HepG2 (cell line): ENCODE measurements around the gene SMLR1. TPM values are rescaled to one million over a fixed set of nuclear protein-coding genes. Genes with fewer than 3 reads are reported as not detected.
A peak's percentile ranks its signal among the peaks of the same experiment; 100 is the strongest.

Source experiments
- ATAC-seq: fragments of 200-7000 bp; cut with Tn5 transposase; 3 replicates; pipeline ENCODE4 v1.9.1; 2020; ENCODE audit warnings: mild to moderate bottlenecking, moderate library complexity
- BruUV-seq: library from RNA; stranded (reverse); fragments of 400-500 nt; replicated peaks from 2 replicates; lab custom pipeline; 2021; lab: Mats Ljungman, UMichigan
- CTCF ChIA-PET: fragments of 300-600 bp; formaldehyde crosslinking; extraction: SDS; loops from one replicate; lab custom pipeline; 2021; ENCODE audit warnings: low total read pairs, inconsistent platforms, low intra/inter-chr PET ratio; lab: Yijun Ruan, JAX
- POLR2A ChIA-PET: fragments of 350-600 bp; sonication (Branson Sonifier 250); formaldehyde crosslinking; loops from one replicate; lab custom pipeline; 2020; ENCODE audit warnings: antibody characterized with exemption, inconsistent platforms; lab: Yijun Ruan, JAX
- DNase-seq: peaks from one replicate; pipeline ENCODE4 v3.0.0-alpha.2; 2015; ENCODE audit warnings: low spot score
- FAIRE-seq: peaks from 3 replicates; lab custom pipeline; 2011; peaks lifted over from hg19 to GRCh38; lab: Jason Lieb, UNC
- H2AFZ ChIP-seq: one replicate; pipeline ENCODE4 v1.6.1; 2011; ENCODE audit warnings: low read length, inconsistent platforms
- H3K27ac ChIP-seq: fragments of 300-600 bp; 3 replicates; pipeline ENCODE4 v1.8.0; 2011; ENCODE audit warnings: mixed run types, mild to moderate bottlenecking, mixed read lengths, low read length, inconsistent platforms; ENCODE audit not compliant: insufficient read depth; ENCODE audit errors: extremely low read length
- H3K27me3 ChIP-seq, 2 experiments: fragments of 200-600 bp in 1 of 2; 2 replicates in 1 of 2; 3 replicates in 1 of 2; pipeline versions ENCODE4 v1.6.0 to v1.8.0; 2011; ENCODE audit warnings: low read length in 2 of 2, mild to moderate bottlenecking in 2 of 2, moderate library complexity in 2 of 2, inconsistent platforms in 1 of 2; ENCODE audit not compliant: insufficient read depth in 2 of 2, control insufficient read depth in 1 of 2
- H3K36me3 ChIP-seq, 2 experiments: fragments of 200-600 bp in 1 of 2; replicated peaks in 1 of 2; 2 replicates in 1 of 2; 3 replicates in 1 of 2; pipeline versions ENCODE4 v1.5.1 to v1.8.0; 2011; ENCODE audit warnings: low read length in 2 of 2, inconsistent platforms in 1 of 2; ENCODE audit not compliant: insufficient read depth in 2 of 2, control insufficient read depth in 1 of 2
- H3K4me1 ChIP-seq: 2 replicates; pipeline ENCODE4 v1.5.1; 2012; ENCODE audit warnings: low read length, inconsistent platforms; ENCODE audit not compliant: insufficient read depth
- H3K4me2 ChIP-seq: 2 replicates; pipeline ENCODE4 v1.6.0; 2011; ENCODE audit warnings: low read depth, low read length, inconsistent platforms
- H3K4me3 ChIP-seq, 3 experiments: fragments of 200-600 bp in 1 of 3; sonication (generic), shearing (Covaris generic) in 1 of 3; replicated peaks in 1 of 3; 2 replicates each; pipeline ENCODE4 v1.5.1; 2011 to 2016; ENCODE audit warnings: low read length in 3 of 3, inconsistent platforms in 2 of 3, low read depth in 2 of 3, mild to moderate bottlenecking in 2 of 3, control low read depth in 1 of 3, mixed read lengths in 1 of 3; ENCODE audit not compliant: insufficient read depth in 1 of 3
- H3K79me2 ChIP-seq: one replicate; pipeline ENCODE4 v1.6.1; 2011; ENCODE audit warnings: low read length, inconsistent platforms; ENCODE audit not compliant: insufficient read depth
- H3K9ac ChIP-seq: 2 replicates; pipeline ENCODE4 v1.6.0; 2011; ENCODE audit warnings: mild to moderate bottlenecking, low read depth, low read length, inconsistent platforms; ENCODE audit not compliant: insufficient read depth
- H3K9me3 ChIP-seq: 2 replicates; pipeline ENCODE4 v1.5.1; 2012; ENCODE audit warnings: mild to moderate bottlenecking, low read length
- H4K20me1 ChIP-seq: 2 replicates; pipeline ENCODE4 v1.6.0; 2011; ENCODE audit warnings: inconsistent platforms, mild to moderate bottlenecking, low read length, moderate library complexity; ENCODE audit not compliant: insufficient read depth
- CENPX ChIP-seq: sonication (generic); formaldehyde crosslinking; IDR thresholded peaks from 2 replicates; pipeline ENCODE4 v1.9.0; 2021; ENCODE audit warnings: mild to moderate bottlenecking, missing genetic modification reagents, moderate library complexity
- GLI4 ChIP-seq: sonication (generic); formaldehyde crosslinking; IDR thresholded peaks from 2 replicates; pipeline ENCODE4 v1.5.1; 2020; ENCODE audit warnings: missing genetic modification reagents, mild to moderate bottlenecking, moderate library complexity, borderline replicate concordance
- ISL2 ChIP-seq: sonication (generic); formaldehyde crosslinking; IDR thresholded peaks from 2 replicates; pipeline ENCODE4 v1.5.0; 2020; ENCODE audit warnings: missing genetic modification reagents
- MAFF ChIP-seq: IDR thresholded peaks from 2 replicates; pipeline ENCODE4 v1.6.1; 2011; ENCODE audit warnings: low read depth, low read length, improper control_type of control experiment
- MATR3 ChIP-seq: sonication (generic); formaldehyde crosslinking; IDR thresholded peaks from 2 replicates; pipeline ENCODE4 v1.4.0; 2020; ENCODE audit warnings: missing genetic modification reagents
- MXI1 ChIP-seq: IDR thresholded peaks from 3 replicates; pipeline ENCODE4 v1.6.1; 2012; ENCODE audit warnings: low read depth, low read length, inconsistent platforms, borderline replicate concordance
- RBM22 ChIP-seq: fragments of 200-400 bp; formaldehyde crosslinking; optimal IDR thresholded peaks from 2 replicates; pipeline ENCODE3; 2017; ENCODE audit warnings: mild to moderate bottlenecking, low read length, moderate library complexity
- SOX13 ChIP-seq, 3 experiments: fragments of 450-650 bp in 1 of 3; sonication (generic) in 1 of 3; formaldehyde crosslinking in 1 of 3; IDR thresholded peaks in 2 of 3; conservative IDR thresholded peaks in 1 of 3; 2 replicates each; pipeline versions ENCODE4 v1.5.0 to v1.6.1; 2016 to 2020; ENCODE audit warnings: antibody characterized with exemption in 1 of 3, mild to moderate bottlenecking in 1 of 3, missing compliant biosample characterization in 1 of 3, missing genetic modification reagents in 1 of 3, moderate library complexity in 1 of 3
- TAF1 ChIP-seq: sonication (generic); formaldehyde crosslinking; IDR thresholded peaks from 2 replicates; pipeline ENCODE4 v1.4.0; 2020; ENCODE audit warnings: missing genetic modification reagents
- TCF7 ChIP-seq: sonication (generic); IDR thresholded peaks from 2 replicates; pipeline ENCODE4 v1.6.1; 2016; ENCODE audit warnings: antibody characterized with exemption, low read depth
- TOE1 ChIP-seq: sonication (generic); formaldehyde crosslinking; IDR thresholded peaks from 2 replicates; pipeline ENCODE4 v1.4.0; 2020; ENCODE audit warnings: mild to moderate bottlenecking, missing genetic modification reagents
- ZBTB7A ChIP-seq: sonication (generic); formaldehyde crosslinking; IDR thresholded peaks from 2 replicates; pipeline ENCODE4 v1.8.0; 2022; ENCODE audit warnings: mild to moderate bottlenecking, missing genetic modification reagents
- ZFP37 ChIP-seq: sonication (generic); formaldehyde crosslinking; IDR thresholded peaks from 2 replicates; pipeline ENCODE4 v1.4.0; 2020; ENCODE audit warnings: missing genetic modification reagents, borderline replicate concordance
- ZMYM2 ChIP-seq: sonication (generic); formaldehyde crosslinking; IDR thresholded peaks from 2 replicates; pipeline ENCODE4 v1.8.0; 2022; ENCODE audit warnings: mild to moderate bottlenecking, missing genetic modification reagents
- ZNF878 ChIP-seq: sonication (generic); formaldehyde crosslinking; IDR thresholded peaks from 2 replicates; pipeline ENCODE4 v1.8.1; 2023; ENCODE audit warnings: mild to moderate bottlenecking, missing genetic modification reagents, moderate library complexity
- WGBS: methylation state at CpG from one replicate; pipeline ENCODE4 v1.1.6; 2017; ENCODE audit warnings: low lambda C conversion rate; 5-methylcytosine and 5-hydroxymethylcytosine counted together
- in situ Hi-C: cut with HindIII; loops from 2 replicates; pipeline ENCODE4 v1.10.0; 2017; ENCODE audit warnings: low pct_unique_long_range_greater_than_20kb; ENCODE audit not compliant: extremely low pct_ligation_motif_present
- intact Hi-C: fragments of 100-400 bp; cut with micrococcal nuclease; formaldehyde crosslinking; loops from one replicate; pipeline ENCODE4 v1.10.0; 2022; ENCODE audit not compliant: unreplicated experiment
- polyA plus RNA-seq, 8 experiments: library from polyadenylated mRNA; depleted of rRNA in 3 of 8; stranded (reverse) in 7 of 8; unstranded in 1 of 8; fragments of >200 nt; fragmentation: Illumina TruSeq in 4 of 8; extraction: Trizol in 4 of 8; gene quantifications; 2 replicates each; pipeline versions ENCODE4 v1.2.1 to v1.2.3, GENCODE V29; 2011 to 2016; ENCODE audit warnings: low read depth in 4 of 8, missing spikeins in 1 of 8, mixed read lengths in 1 of 8; ENCODE audit not compliant: insufficient read depth in 1 of 8
- total RNA-seq, 5 experiments: library from RNA; depleted of rRNA; stranded (reverse); fragments of >200 nt; fragmentation: Illumina TruSeq; extraction: Trizol; gene quantifications; 2 replicates each; pipeline ENCODE4 v1.2.3, GENCODE V29; 2016; ENCODE audit warnings: low read depth in 1 of 5
- TF ChIP-seq, protein P1 (sequence below): sonication (generic); formaldehyde crosslinking; IDR thresholded peaks from 2 replicates; pipeline ENCODE4 v1.5.0; 2020; ENCODE audit warnings: mild to moderate bottlenecking, missing genetic modification reagents
- TF ChIP-seq, protein P2 (sequence below): sonication (generic); formaldehyde crosslinking; IDR thresholded peaks from 2 replicates; pipeline ENCODE4 v1.4.0; 2020; ENCODE audit warnings: missing genetic modification reagents, borderline replicate concordance
- TF ChIP-seq, protein P3 (sequence below): sonication (generic); formaldehyde crosslinking; IDR thresholded peaks from 2 replicates; pipeline ENCODE4 v1.5.1; 2020; ENCODE audit warnings: mild to moderate bottlenecking, missing genetic modification reagents, moderate library complexity

SMLR1 gene
- total and polyA plus RNA-seq, 2 of the 13 experiments (the other 11 are each of a cell fraction or from before 2014, with no cell fraction given), result 41.8 to 104 TPM

DNA sequence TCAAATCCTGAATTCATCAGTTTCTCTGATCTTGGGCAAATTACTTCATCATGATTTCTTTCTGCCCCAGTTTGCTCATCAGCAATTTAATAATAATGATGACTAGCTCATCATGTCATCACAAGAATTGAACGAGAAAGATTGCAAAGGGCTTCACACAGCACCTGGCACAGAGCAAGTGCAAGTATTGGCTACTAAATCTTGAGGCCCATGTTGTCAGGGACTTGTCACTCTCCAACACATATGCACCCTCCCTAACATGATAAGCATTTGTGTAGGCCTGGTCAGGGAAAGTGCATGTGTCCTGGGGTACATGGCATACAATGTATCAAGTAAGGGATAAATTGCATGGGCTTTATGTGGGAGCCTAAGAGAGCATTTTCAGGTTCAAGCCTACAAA, 6.4 kb downstream of the SMLR1 start:
- peaks cover 79% of the 10 kb centered on the region for H3K4me1 ChIP-seq
- ChIA-PET POLR2A (interaction anchor here (1.8 kb wide), 2 partner anchors 12 to 18 kb away, joined by 4 to 8 read pairs; no protein-coding TSS in a partner anchor), CTCF (no interaction called here)
- H3K79me2 ChIP-seq, result peaks cover 53% of the 10 kb centered on the region
- BruUV-seq, result no TSS peak
- peak overlapping the region; percentile 50 for H3K27ac ChIP-seq
- intact Hi-C loops (no loop called here), in situ Hi-C loops (no loop called here)
- H3K27me3 ChIP-seq, result no peaks in the 10 kb centered on the region
- 20% methylated on average over 1 of the region's 1 CpG for WGBS
- ATAC-seq, result peak; percentile 5; the same call in 1 of the 3 replicates
- DNase-seq, result no peak
- no peak overlapping the region for H3K9ac ChIP-seq
- H3K36me3 ChIP-seq, result peaks cover 21 to 60% of the 10 kb centered on the region in 2 experiments
- H3K9me3 ChIP-seq, result no peaks in the 10 kb centered on the region
- H3K4me2 ChIP-seq, result peak overlapping the region; percentile 34
- no peak overlapping the region for H3K4me3 ChIP-seq
- H4K20me1 ChIP-seq, result no peaks in the 10 kb centered on the region
- H2AFZ ChIP-seq, result no peak overlapping the region
- no peak for FAIRE-seq
- TF ChIP-seq, protein P1, sequence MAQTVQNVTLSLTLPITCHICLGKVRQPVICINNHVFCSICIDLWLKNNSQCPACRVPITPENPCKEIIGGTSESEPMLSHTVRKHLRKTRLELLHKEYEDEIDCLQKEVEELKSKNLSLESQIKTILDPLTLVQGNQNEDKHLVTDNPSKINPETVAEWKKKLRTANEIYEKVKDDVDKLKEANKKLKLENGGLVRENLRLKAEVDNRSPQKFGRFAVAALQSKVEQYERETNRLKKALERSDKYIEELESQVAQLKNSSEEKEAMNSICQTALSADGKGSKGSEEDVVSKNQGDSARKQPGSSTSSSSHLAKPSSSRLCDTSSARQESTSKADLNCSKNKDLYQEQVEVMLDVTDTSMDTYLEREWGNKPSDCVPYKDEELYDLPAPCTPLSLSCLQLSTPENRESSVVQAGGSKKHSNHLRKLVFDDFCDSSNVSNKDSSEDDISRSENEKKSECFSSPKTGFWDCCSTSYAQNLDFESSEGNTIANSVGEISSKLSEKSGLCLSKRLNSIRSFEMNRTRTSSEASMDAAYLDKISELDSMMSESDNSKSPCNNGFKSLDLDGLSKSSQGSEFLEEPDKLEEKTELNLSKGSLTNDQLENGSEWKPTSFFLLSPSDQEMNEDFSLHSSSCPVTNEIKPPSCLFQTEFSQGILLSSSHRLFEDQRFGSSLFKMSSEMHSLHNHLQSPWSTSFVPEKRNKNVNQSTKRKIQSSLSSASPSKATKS (CRISPR knock-in tag), result no peak
- TF ChIP-seq ZMYM2 (CRISPR knock-in tag) (no peak), SOX13 (IDR thresholded peaks at IDR 0.05) (no peak), SOX13 (CRISPR knock-in tag; conservative IDR thresholded peaks at IDR 0.05 in 1 of 2, IDR thresholded peaks at IDR 0.05 in 1 of 2) (no peak), TCF7 (no peak), TOE1 (CRISPR knock-in tag) (no peak), ISL2 (CRISPR knock-in tag) (no peak), MAFF (0 out of 2 replicates have a peak, but pooled peaks have one; percentile 1), ZBTB7A (CRISPR knock-in tag) (no peak), TAF1 (CRISPR knock-in tag) (no peak), RBM22 (peak; percentile 48), ZFP37 (CRISPR knock-in tag) (no peak), GLI4 (CRISPR knock-in tag) (no peak), CENPX (CRISPR knock-in tag) (no peak), MATR3 (no peak), MXI1 (no peak), ZNF878 (no peak)
- TF ChIP-seq, protein P2, sequence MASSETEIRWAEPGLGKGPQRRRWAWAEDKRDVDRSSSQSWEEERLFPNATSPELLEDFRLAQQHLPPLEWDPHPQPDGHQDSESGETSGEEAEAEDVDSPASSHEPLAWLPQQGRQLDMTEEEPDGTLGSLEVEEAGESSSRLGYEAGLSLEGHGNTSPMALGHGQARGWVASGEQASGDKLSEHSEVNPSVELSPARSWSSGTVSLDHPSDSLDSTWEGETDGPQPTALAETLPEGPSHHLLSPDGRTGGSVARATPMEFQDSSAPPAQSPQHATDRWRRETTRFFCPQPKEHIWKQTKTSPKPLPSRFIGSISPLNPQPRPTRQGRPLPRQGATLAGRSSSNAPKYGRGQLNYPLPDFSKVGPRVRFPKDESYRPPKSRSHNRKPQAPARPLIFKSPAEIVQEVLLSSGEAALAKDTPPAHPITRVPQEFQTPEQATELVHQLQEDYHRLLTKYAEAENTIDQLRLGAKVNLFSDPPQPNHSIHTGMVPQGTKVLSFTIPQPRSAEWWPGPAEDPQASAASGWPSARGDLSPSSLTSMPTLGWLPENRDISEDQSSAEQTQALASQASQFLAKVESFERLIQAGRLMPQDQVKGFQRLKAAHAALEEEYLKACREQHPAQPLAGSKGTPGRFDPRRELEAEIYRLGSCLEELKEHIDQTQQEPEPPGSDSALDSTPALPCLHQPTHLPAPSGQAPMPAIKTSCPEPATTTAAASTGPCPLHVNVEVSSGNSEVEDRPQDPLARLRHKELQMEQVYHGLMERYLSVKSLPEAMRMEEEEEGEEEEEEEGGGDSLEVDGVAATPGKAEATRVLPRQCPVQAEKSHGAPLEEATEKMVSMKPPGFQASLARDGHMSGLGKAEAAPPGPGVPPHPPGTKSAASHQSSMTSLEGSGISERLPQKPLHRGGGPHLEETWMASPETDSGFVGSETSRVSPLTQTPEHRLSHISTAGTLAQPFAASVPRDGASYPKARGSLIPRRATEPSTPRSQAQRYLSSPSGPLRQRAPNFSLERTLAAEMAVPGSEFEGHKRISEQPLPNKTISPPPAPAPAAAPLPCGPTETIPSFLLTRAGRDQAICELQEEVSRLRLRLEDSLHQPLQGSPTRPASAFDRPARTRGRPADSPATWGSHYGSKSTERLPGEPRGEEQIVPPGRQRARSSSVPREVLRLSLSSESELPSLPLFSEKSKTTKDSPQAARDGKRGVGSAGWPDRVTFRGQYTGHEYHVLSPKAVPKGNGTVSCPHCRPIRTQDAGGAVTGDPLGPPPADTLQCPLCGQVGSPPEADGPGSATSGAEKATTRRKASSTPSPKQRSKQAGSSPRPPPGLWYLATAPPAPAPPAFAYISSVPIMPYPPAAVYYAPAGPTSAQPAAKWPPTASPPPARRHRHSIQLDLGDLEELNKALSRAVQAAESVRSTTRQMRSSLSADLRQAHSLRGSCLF (CRISPR knock-in tag), result no peak
- TF ChIP-seq, protein P3, sequence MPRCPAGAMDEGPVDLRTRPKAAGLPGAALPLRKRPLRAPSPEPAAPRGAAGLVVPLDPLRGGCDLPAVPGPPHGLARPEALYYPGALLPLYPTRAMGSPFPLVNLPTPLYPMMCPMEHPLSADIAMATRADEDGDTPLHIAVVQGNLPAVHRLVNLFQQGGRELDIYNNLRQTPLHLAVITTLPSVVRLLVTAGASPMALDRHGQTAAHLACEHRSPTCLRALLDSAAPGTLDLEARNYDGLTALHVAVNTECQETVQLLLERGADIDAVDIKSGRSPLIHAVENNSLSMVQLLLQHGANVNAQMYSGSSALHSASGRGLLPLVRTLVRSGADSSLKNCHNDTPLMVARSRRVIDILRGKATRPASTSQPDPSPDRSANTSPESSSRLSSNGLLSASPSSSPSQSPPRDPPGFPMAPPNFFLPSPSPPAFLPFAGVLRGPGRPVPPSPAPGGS (CRISPR knock-in tag), result no peak
